GM10248 (cell line): ENCODE results near the gene PALLD.

Source experiments
- CTCF ChIA-PET: fragments of 300-600 bp; sonication (Branson Sonifier 250); formaldehyde crosslinking; extraction: SDS; loops from one replicate; lab custom pipeline; 2021; ENCODE audit warnings: antibody characterized with exemption; lab: Yijun Ruan, JAX
- POLR2A ChIA-PET: fragments of 350-650 bp; sonication (Branson Sonifier 250); formaldehyde crosslinking; extraction: SDS; loops from one replicate; lab custom pipeline; 2020; ENCODE audit warnings: antibody characterized with exemption; lab: Yijun Ruan, JAX
- DNase-seq: peaks from one replicate; pipeline ENCODE4 v3.0.0; 2012; ENCODE audit errors: extremely low spot score
- TF ChIP-seq, protein P1 (sequence below): IDR thresholded peaks from 2 replicates; pipeline ENCODE4 v1.5.1; 2012; ENCODE audit warnings: mild to moderate bottlenecking, low read depth; ENCODE audit errors: extremely low read depth, missing control alignments, control extremely low read depth

The PALLD gene

GRCh38 chr4:168461821-168462220, 35.0 kb upstream of the PALLD start:
- ChIA-PET POLR2A (no interaction called here), CTCF (no interaction called here)

GRCh38 chr4:168472920-168473319, 23.9 kb upstream of the PALLD start:
- CTCF ChIA-PET, result no interaction called here
- TF ChIP-seq, protein P1, sequence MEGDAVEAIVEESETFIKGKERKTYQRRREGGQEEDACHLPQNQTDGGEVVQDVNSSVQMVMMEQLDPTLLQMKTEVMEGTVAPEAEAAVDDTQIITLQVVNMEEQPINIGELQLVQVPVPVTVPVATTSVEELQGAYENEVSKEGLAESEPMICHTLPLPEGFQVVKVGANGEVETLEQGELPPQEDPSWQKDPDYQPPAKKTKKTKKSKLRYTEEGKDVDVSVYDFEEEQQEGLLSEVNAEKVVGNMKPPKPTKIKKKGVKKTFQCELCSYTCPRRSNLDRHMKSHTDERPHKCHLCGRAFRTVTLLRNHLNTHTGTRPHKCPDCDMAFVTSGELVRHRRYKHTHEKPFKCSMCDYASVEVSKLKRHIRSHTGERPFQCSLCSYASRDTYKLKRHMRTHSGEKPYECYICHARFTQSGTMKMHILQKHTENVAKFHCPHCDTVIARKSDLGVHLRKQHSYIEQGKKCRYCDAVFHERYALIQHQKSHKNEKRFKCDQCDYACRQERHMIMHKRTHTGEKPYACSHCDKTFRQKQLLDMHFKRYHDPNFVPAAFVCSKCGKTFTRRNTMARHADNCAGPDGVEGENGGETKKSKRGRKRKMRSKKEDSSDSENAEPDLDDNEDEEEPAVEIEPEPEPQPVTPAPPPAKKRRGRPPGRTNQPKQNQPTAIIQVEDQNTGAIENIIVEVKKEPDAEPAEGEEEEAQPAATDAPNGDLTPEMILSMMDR, result no peak
- POLR2A ChIA-PET, result no interaction called here
- no peak for DNase-seq

More at GRCh38 chr4:168461821-168462220, 35.0 kb upstream of the PALLD start:
- DNase-seq, result no peak
- TF ChIP-seq, protein P1, result no peak

GRCh38 chr4:168474660-168475320, 22.1 kb upstream of the PALLD start:
- DNase-seq, result no peak
- TF ChIP-seq, protein P1, result no peak
- ChIA-PET POLR2A (no interaction called here), CTCF (interaction anchor here (1.1 kb wide), 1 partner anchor 31 kb away, joined by 3 read pairs; no protein-coding TSS in a partner anchor)

DNA sequence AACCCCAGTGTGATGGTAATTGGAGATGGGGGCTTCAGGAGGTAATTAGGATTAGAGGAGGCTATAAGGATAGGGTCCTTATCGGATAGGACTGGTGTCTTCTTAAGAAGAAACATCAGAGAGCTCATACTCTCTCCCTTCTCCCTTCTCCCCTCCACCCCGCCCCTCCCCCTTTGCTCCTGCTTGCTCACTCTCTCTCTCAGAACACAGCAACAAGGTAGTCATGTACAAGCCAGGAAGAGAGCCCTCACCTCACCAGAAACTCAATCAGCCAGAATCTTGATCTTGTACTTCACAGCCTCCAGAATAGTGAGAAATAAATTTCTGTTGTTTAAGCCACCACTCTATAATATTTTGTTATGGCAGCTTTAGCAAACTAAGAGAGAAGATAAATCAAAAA, 21.1 kb upstream of the PALLD start:
- DNase-seq, result no peak
- ChIA-PET POLR2A (no interaction called here), CTCF (interaction anchor here (1.1 kb wide), 1 partner anchor 30 kb away, joined by 3 read pairs; no protein-coding TSS in a partner anchor)
- TF ChIP-seq, protein P1, result no peak

- TF ChIP-seq, protein P1, result no peak
- ChIA-PET CTCF (interaction anchor here (1.3 to 1.9 kb wide), 3 partner anchors 12 to 44 kb away, joined by 3 to 9 read pairs (median 4); no protein-coding TSS in a partner anchor), POLR2A (no interaction called here)
- DNase-seq, result no peak
These were observed 18.0 kb upstream of the PALLD start for GRCh38 chr4:168478868-168479267.

DNA sequence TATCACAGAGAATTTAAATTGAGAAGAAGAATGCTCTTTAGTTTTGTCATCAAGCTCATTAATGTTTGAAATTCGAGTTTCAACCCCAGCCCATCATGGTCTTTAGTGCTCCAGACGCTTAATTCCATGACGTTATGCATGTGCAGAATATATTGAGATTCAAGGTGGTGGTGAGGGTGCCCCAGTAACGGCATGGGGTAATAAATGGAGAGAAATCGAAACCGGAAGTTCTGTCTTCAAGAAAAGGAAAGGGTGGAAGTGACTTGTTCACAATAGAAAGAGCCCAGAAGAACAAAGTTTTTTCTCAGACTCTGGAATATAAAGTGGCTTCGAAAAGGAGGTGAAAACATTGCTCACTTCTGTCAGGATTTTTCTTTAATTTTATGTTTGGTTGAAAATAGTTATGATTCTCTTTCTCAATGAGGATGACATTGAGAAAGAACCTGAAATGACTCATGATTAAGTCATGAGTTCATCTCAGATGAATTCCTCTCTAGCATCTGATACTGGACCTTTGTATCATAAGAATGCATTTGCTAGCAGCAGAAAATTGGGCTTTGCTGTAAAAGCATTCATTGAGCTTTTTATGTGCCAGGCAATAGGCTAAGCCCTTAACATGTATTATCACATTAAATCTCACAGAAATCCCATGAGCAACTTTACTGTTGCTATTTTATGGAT, 15.8 kb upstream of the PALLD start:
- ChIA-PET POLR2A (no interaction called here), CTCF (no interaction called here)
- TF ChIP-seq, protein P1, result no peak
- DNase-seq, result peak; percentile 24
